Keratinocyte (primary cell): Measurements from ENCODE around the gene EIF1AD. TPM values are rescaled to one million over a fixed set of nuclear protein-coding genes. Genes with fewer than 3 reads are reported as not detected.

Experiments used
- DNase-seq: peaks from one replicate; pipeline ENCODE4 v3.0.0-alpha.2; 2011; ENCODE audit warnings: low read depth, missing footprints, low spot score
- FAIRE-seq: peaks from 2 replicates; lab custom pipeline; 2011; peaks lifted over from hg19 to GRCh38; lab: Jason Lieb, UNC
- H2AFZ ChIP-seq: 2 replicates; pipeline ENCODE4 v1.6.0; 2012; ENCODE audit warnings: low read length, control low read depth, inconsistent platforms; ENCODE audit not compliant: control insufficient read depth
- H3K27ac ChIP-seq: 2 replicates; pipeline ENCODE4 v1.5.1; 2011; ENCODE audit warnings: low read length; ENCODE audit not compliant: control insufficient read depth, insufficient read depth
- H3K27me3 ChIP-seq: 3 replicates; pipeline ENCODE4 v1.6.0; 2011; ENCODE audit warnings: low read length; ENCODE audit not compliant: control insufficient read depth, insufficient read depth; ENCODE audit errors: extremely low read depth
- H3K36me3 ChIP-seq, 2 experiments: 2 replicates in 1 of 2; 3 replicates in 1 of 2; pipeline ENCODE4 v1.5.1; 2011; ENCODE audit warnings: low read length in 2 of 2, mild to moderate bottlenecking in 1 of 2; ENCODE audit not compliant: control insufficient read depth in 2 of 2, insufficient read depth in 2 of 2; ENCODE audit errors: extremely low read depth in 1 of 2
- H3K4me1 ChIP-seq: 3 replicates; pipeline ENCODE4 v1.5.1; 2011; ENCODE audit warnings: low read length; ENCODE audit not compliant: control insufficient read depth, insufficient read depth; ENCODE audit errors: extremely low read depth
- H3K4me2 ChIP-seq: 3 replicates; pipeline ENCODE4 v1.6.0; 2011; ENCODE audit warnings: low read depth, low read length; ENCODE audit not compliant: control insufficient read depth, insufficient read depth; ENCODE audit errors: extremely low read depth
- H3K4me3 ChIP-seq, 3 experiments: fragments of 200-600 bp in 1 of 3; sonication (generic) in 1 of 3; 2 replicates in 2 of 3; 3 replicates in 1 of 3; pipeline ENCODE4 v1.5.1; 2011 to 2016; ENCODE audit warnings: low read length in 3 of 3, mild to moderate bottlenecking in 3 of 3, control low read depth in 2 of 3, inconsistent platforms in 1 of 3, low read depth in 1 of 3, mixed read lengths in 1 of 3, mixed run types in 1 of 3, moderate library complexity in 1 of 3; ENCODE audit not compliant: control insufficient read depth in 2 of 3, insufficient read depth in 2 of 3; ENCODE audit errors: extremely low read depth in 1 of 3
- H3K79me2 ChIP-seq: 2 replicates; pipeline ENCODE4 v1.6.0; 2012; ENCODE audit warnings: low read length; ENCODE audit not compliant: control insufficient read depth, insufficient read depth
- H3K9ac ChIP-seq: 3 replicates; pipeline ENCODE4 v1.6.0; 2011; ENCODE audit warnings: low read length; ENCODE audit not compliant: control insufficient read depth, insufficient read depth; ENCODE audit errors: extremely low read depth
- H3K9me1 ChIP-seq: 3 replicates; pipeline ENCODE4 v1.6.0; 2011; ENCODE audit warnings: low read length; ENCODE audit not compliant: control insufficient read depth, insufficient read depth; ENCODE audit errors: extremely low read depth
- H3K9me3 ChIP-seq: 2 replicates; pipeline ENCODE4 v1.5.1; 2012; ENCODE audit warnings: low read depth, low read length; ENCODE audit not compliant: control insufficient read depth
- H4K20me1 ChIP-seq: 3 replicates; pipeline ENCODE4 v1.6.0; 2011; ENCODE audit warnings: low read length; ENCODE audit not compliant: control insufficient read depth, insufficient read depth; ENCODE audit errors: extremely low read depth
- CTCF ChIP-seq, 3 experiments: IDR thresholded peaks in 1 of 3; conservative IDR thresholded peaks in 1 of 3; optimal IDR thresholded peaks in 1 of 3; 2 replicates in 2 of 3; 3 replicates in 1 of 3; pipeline versions ENCODE3 to v1.5.1; 2011; ENCODE audit warnings: low read length in 3 of 3, mild to moderate bottlenecking in 3 of 3, moderate library complexity in 2 of 3, control low read depth in 1 of 3, inconsistent platforms in 1 of 3; ENCODE audit not compliant: insufficient read depth in 2 of 3; ENCODE audit errors: extremely low read depth in 1 of 3
- EZH2 ChIP-seq: IDR thresholded peaks from one replicate; pipeline ENCODE4 v1.6.1; 2012; ENCODE audit warnings: inconsistent platforms, mild to moderate bottlenecking, low read length, moderate library complexity
- dilution Hi-C: fragments of 300-500 bp; cut with MboI; formaldehyde crosslinking; loops from one replicate; pipeline ENCODE4 v1.7.0; 2020; ENCODE audit warnings: low sequenced_read_pairs; ENCODE audit not compliant: extremely low pct_ligation_motif_present
- polyA plus RNA-seq, 5 experiments: library from polyadenylated mRNA; depleted of rRNA in 3 of 5; stranded (reverse) in 3 of 5; stranded (forward) in 1 of 5; unstranded in 1 of 5; fragments of >200 nt; gene quantifications; 1 replicate in 1 of 5; 2 replicates in 3 of 5; 3 replicates in 1 of 5; pipeline versions ENCODE4 v1.2.1 to v1.2.3, GENCODE V29; 2011 to 2012; ENCODE audit warnings: missing spikeins in 2 of 5, low read depth in 1 of 5, low replicate concordance in 1 of 5

Gene EIF1AD
- polyA plus RNA-seq, 1 donor (not counting 4 experiments of a cell fraction or from before 2014, with no cell fraction given) = 29.6 TPM

GRCh38 chr11:66012371-66012945 is 10.5 kb upstream of the EIF1AD start:
- Histone ChIP-seq H3K4me2 (no peak overlapping the region), H2AFZ (no peak overlapping the region), H3K79me2 (no peaks in the 10 kb centered on the region), H3K4me3 (no peak overlapping the region), H3K27me3 (no peaks in the 10 kb centered on the region), H3K36me3 (no peaks in the 10 kb centered on the region), H3K9ac (no peak overlapping the region), H3K9me3 (no peaks in the 10 kb centered on the region), H3K4me1 (peaks cover 38% of the 10 kb centered on the region), H4K20me1 (no peaks in the 10 kb centered on the region), H3K27ac (no peak overlapping the region), H3K9me1 (peaks cover 3% of the 10 kb centered on the region)
- dilution Hi-C loops = no loop called here
- no peak for DNase-seq
- TF ChIP-seq CTCF (optimal IDR thresholded peaks at IDR 0.05 in 1 of 3, IDR thresholded peaks at IDR 0.05 in 1 of 3, conservative IDR thresholded peaks at IDR 0.05 in 1 of 3; ENCODE audit: extremely low read depth in 1 of 3, insufficient read depth in 2 of 3, low read length in 3 of 3) = no peak
- no peak for FAIRE-seq

GRCh38 chr11:66011785-66012303 is 9.9 kb upstream of the EIF1AD start, which contains the start of gene CST6:
Gene CST6, plus strand, starts transcription at chr11:66012008. Its CDS starts 37 bp downstream, at chr11:66012045.
- Histone ChIP-seq H3K27ac (no peak within 1 kb of the TSS), H3K9me1 (peaks cover 3% of the 10 kb centered on the region), H3K4me2 (peak within 1 kb of the TSS; percentile 78), H3K79me2 (no peaks in the 10 kb centered on the region), H3K27me3 (no peaks in the 10 kb centered on the region), H3K4me1 (peaks cover 38% of the 10 kb centered on the region), H3K9me3 (no peaks in the 10 kb centered on the region), H3K9ac (no peak within 1 kb of the TSS), H4K20me1 (no peaks in the 10 kb centered on the region), H2AFZ (no peak within 1 kb of the TSS), H3K4me3 (peak within 1 kb of the TSS in 1 of 3 experiments; percentile 27), H3K36me3 (no peaks in the 10 kb centered on the region)
- DNase-seq (no peak), FAIRE-seq (no peak)
- dilution Hi-C loops = no loop called here
- TF ChIP-seq CTCF (optimal IDR thresholded peaks at IDR 0.05 in 1 of 3, IDR thresholded peaks at IDR 0.05 in 1 of 3, conservative IDR thresholded peaks at IDR 0.05 in 1 of 3; ENCODE audit: extremely low read depth in 1 of 3, insufficient read depth in 2 of 3, low read length in 3 of 3) (no peak), EZH2 (peak; percentile 47)
